IMR-90 (cell line): ENCODE data around the gene ME2. TPM values are rescaled to one million over a fixed set of nuclear protein-coding genes. Genes with fewer than 3 reads are reported as not detected.
"Not testable (repeated sequence)": the region's sequence is repeated elsewhere in the genome, so short reads cannot be mapped to it uniquely, and the experiment has no call there.

Experiments
- ATAC-seq: fragments of 200-7000 bp; cut with Tn5 transposase; 2 replicates; pipeline ENCODE4 v1.9.1; 2020; ENCODE audit warnings: low read depth, mild to moderate bottlenecking, moderate library complexity
- BruUV-seq: library from RNA; stranded (reverse); fragments of 400-500 nt; replicated peaks from 2 replicates; lab custom pipeline; 2021; lab: Mats Ljungman, UMichigan
- CTCF ChIA-PET: fragments of 300-600 bp; formaldehyde crosslinking; extraction: SDS; loops from one replicate; lab custom pipeline; 2021; ENCODE audit warnings: antibody characterized with exemption; lab: Yijun Ruan, JAX
- POLR2A ChIA-PET: fragments of 300-600 bp; sonication (Branson Sonifier 250); formaldehyde crosslinking; loops from one replicate; lab custom pipeline; 2022; ENCODE audit warnings: antibody characterized with exemption; ENCODE audit not compliant: unreplicated experiment; lab: Charles Lee
- DNase-seq: peaks from one replicate; pipeline ENCODE4 v3.0.0; 2013
- H2AFZ ChIP-seq: replicated peaks from 2 replicates; pipeline ENCODE3; 2013; ENCODE audit warnings: low read length, mild to moderate bottlenecking; ENCODE audit not compliant: poor library complexity
- H2AK5ac ChIP-seq: 2 replicates; pipeline ENCODE4 v1.6.1; 2013; ENCODE audit warnings: low read depth, low read length, inconsistent platforms
- H2AK9ac ChIP-seq: replicated peaks from 2 replicates; pipeline ENCODE3; 2013; ENCODE audit warnings: mild to moderate bottlenecking, low read depth, low read length, moderate library complexity; ENCODE audit not compliant: poor library complexity
- H2BK120ac ChIP-seq: 2 replicates; pipeline ENCODE4 v1.6.1; 2013; ENCODE audit warnings: low read depth, low read length, inconsistent platforms
- H2BK15ac ChIP-seq: 3 replicates; pipeline ENCODE4 v1.6.1; 2013; ENCODE audit warnings: low read depth, low read length, inconsistent platforms
- H2BK20ac ChIP-seq: 2 replicates; pipeline ENCODE4 v1.6.1; 2013; ENCODE audit warnings: low read depth, mild to moderate bottlenecking, inconsistent platforms, low read length, moderate library complexity
- H2BK5ac ChIP-seq: 2 replicates; pipeline ENCODE4 v1.6.1; 2013; ENCODE audit warnings: mild to moderate bottlenecking, low read depth, low read length, inconsistent platforms; ENCODE audit not compliant: poor library complexity, severe bottlenecking
- H3K14ac ChIP-seq: replicated peaks from 2 replicates; pipeline ENCODE4 v1.6.1; 2013; ENCODE audit warnings: low read depth, low read length, inconsistent platforms
- H3K18ac ChIP-seq: 2 replicates; pipeline ENCODE4 v1.6.1; 2013; ENCODE audit warnings: low read depth, low read length, control low read depth
- H3K23ac ChIP-seq: 2 replicates; pipeline ENCODE4 v1.6.1; 2013; ENCODE audit warnings: low read depth, low read length, inconsistent platforms
- H3K27ac ChIP-seq: 2 replicates; pipeline ENCODE4 v1.5.1; 2013; ENCODE audit warnings: mild to moderate bottlenecking, control low read depth, low read length; ENCODE audit not compliant: insufficient read depth
- H3K27me3 ChIP-seq: 2 replicates; pipeline ENCODE4 v1.6.1; 2013; ENCODE audit warnings: low read length; ENCODE audit not compliant: control insufficient read depth, insufficient read depth
- H3K36me3 ChIP-seq: 2 replicates; pipeline ENCODE4 v1.6.1; 2013; ENCODE audit warnings: low read length, mixed read lengths; ENCODE audit not compliant: control insufficient read depth, insufficient read depth
- H3K4ac ChIP-seq: 2 replicates; pipeline ENCODE4 v1.6.1; 2013; ENCODE audit warnings: low read depth, low read length, inconsistent platforms
- H3K4me1 ChIP-seq: 2 replicates; pipeline ENCODE4 v1.6.1; 2013; ENCODE audit warnings: low read length, mixed read lengths; ENCODE audit not compliant: control insufficient read depth, insufficient read depth
- H3K4me2 ChIP-seq: 2 replicates; pipeline ENCODE4 v1.6.1; 2013; ENCODE audit warnings: low read depth, mild to moderate bottlenecking, control low read depth, low read length, moderate library complexity
- H3K4me3 ChIP-seq: 2 replicates; pipeline ENCODE4 v1.5.1; 2013; ENCODE audit warnings: low read depth, mild to moderate bottlenecking, control low read depth, low read length, moderate library complexity; ENCODE audit not compliant: insufficient read depth
- H3K56ac ChIP-seq: 2 replicates; pipeline ENCODE4 v1.6.1; 2013; ENCODE audit warnings: low read length, inconsistent platforms; ENCODE audit not compliant: insufficient read depth; ENCODE audit errors: extremely low read depth
- H3K79me1 ChIP-seq, 2 experiments: 2 replicates each; pipeline ENCODE4 v1.6.1; 2013; ENCODE audit warnings: low read length in 2 of 2, inconsistent platforms in 1 of 2, low read depth in 1 of 2
- H3K9ac ChIP-seq: 2 replicates; pipeline ENCODE4 v1.6.1; 2013; ENCODE audit warnings: low read depth, low read length, control low read depth
- H3K9me1 ChIP-seq: 2 replicates; pipeline ENCODE4 v1.6.1; 2013; ENCODE audit warnings: low read length, inconsistent platforms; ENCODE audit not compliant: insufficient read depth
- H3K9me3 ChIP-seq: 2 replicates; pipeline ENCODE4 v1.6.1; 2013; ENCODE audit warnings: low read length; ENCODE audit not compliant: control insufficient read depth, insufficient read depth
- H4K20me1 ChIP-seq: 2 replicates; pipeline ENCODE4 v1.6.1; 2013; ENCODE audit warnings: low read length, inconsistent platforms; ENCODE audit not compliant: insufficient read depth
- H4K5ac ChIP-seq: 2 replicates; pipeline ENCODE4 v1.6.1; 2013; ENCODE audit warnings: mild to moderate bottlenecking, low read depth, low read length, control low read depth
- H4K8ac ChIP-seq, 2 experiments: 2 replicates each; pipeline ENCODE4 v1.6.1; 2013; ENCODE audit warnings: low read depth in 2 of 2, low read length in 2 of 2, control low read depth in 1 of 2, inconsistent platforms in 1 of 2
- H4K91ac ChIP-seq: 2 replicates; pipeline ENCODE4 v1.6.1; 2013; ENCODE audit warnings: low read depth, low read length, inconsistent platforms; ENCODE audit not compliant: insufficient read depth
- WGBS, 2 experiments: methylation state at CpG; one replicate each; pipeline versions ENCODE4 v1.1.5 to v1.1.7; 2013; ENCODE audit warnings: missing lambda C conversion rate in 2 of 2; ENCODE audit not compliant: insufficient read length in 1 of 2; ENCODE audit errors: extremely low coverage in 2 of 2; 5-methylcytosine and 5-hydroxymethylcytosine counted together
- dilution Hi-C: fragments of 300-500 bp; cut with HindIII; formaldehyde crosslinking; loops from one replicate; pipeline ENCODE4 v1.14.3; 2018; ENCODE audit warnings: low sequenced_read_pairs; ENCODE audit not compliant: unreplicated experiment
- in situ Hi-C: fragments of 300-500 bp; cut with MboI; formaldehyde crosslinking; loops from 3 replicates; pipeline ENCODE4 v1.14.3; 2019; ENCODE audit warnings: low sequenced_read_pairs, inconsistent platforms, mixed read lengths
- intact Hi-C: fragments of 100-400 bp; cut with micrococcal nuclease; formaldehyde crosslinking; loops from 2 replicates; pipeline ENCODE4 v1.10.0; 2022
- polyA plus RNA-seq, 3 experiments: library from polyadenylated mRNA; depleted of rRNA; stranded (reverse); fragments of >200 nt; gene quantifications; 2 replicates each; pipeline ENCODE4 v1.2.3, GENCODE V29; 2012; ENCODE audit warnings: low replicate concordance in 1 of 3
- total RNA-seq: library from RNA; depleted of rRNA; stranded (reverse); fragments of >200 nt; gene quantifications from 2 replicates; pipeline ENCODE4 v1.2.3, GENCODE V29; 2012

Gene ME2
- total and polyA plus RNA-seq, 2 of the 4 experiments (the other 2 are of a cell fraction), result 29.7 to 32.6 TPM

DNA sequence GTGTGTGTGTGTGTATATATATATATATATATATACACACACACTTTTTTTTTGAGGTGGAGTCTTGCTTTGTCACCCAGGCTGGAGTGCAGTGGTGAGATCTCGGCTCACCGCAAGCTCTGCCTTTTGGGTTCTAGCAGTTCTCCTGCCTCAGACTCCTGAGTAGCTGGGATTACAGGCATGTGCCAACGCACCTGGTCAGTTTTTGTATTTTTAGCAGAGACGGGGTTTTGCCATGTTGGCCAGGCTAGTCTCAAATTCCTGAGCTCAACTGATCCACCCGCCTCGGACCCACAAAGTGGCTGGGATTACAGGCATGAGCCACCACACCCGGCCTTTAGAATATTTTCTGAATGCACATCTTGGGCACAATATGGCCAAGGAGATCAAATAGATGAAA, 45.4 kb upstream of the ME2 start:
- H4K5ac ChIP-seq, H3K79me1 ChIP-seq, H2BK120ac ChIP-seq, H2AK5ac ChIP-seq, H3K27me3 ChIP-seq, H3K56ac ChIP-seq, H3K4ac ChIP-seq, intact Hi-C loops, H2BK5ac ChIP-seq, H2BK20ac ChIP-seq, H2AK9ac ChIP-seq, H3K9me3 ChIP-seq, H3K27ac ChIP-seq, H3K9ac ChIP-seq, H3K4me3 ChIP-seq, CTCF ChIA-PET, H3K9me1 ChIP-seq, ATAC-seq, H2BK15ac ChIP-seq, H3K14ac ChIP-seq, H3K4me1 ChIP-seq, BruUV-seq, DNase-seq, H3K18ac ChIP-seq, H3K36me3 ChIP-seq, H2AFZ ChIP-seq, H4K8ac ChIP-seq, POLR2A ChIA-PET, dilution Hi-C loops, H3K23ac ChIP-seq, H4K91ac ChIP-seq, H4K20me1 ChIP-seq, in situ Hi-C loops, H3K4me2 ChIP-seq: not testable (repeated sequence)
- WGBS, 2 experiments, result no CpG with 5 or more reads among the region's 7 CpGs
